Stimulated activated CD4-positive, alpha-beta T cell treated with anti-CD3 and anti-CD28 coated beads, Interleukin-12 subunit alpha, Interleukin-12 subunit beta, amount 100 ng/mL, for 24 hours (primary cell): Measurements from ENCODE around the gene CFAP58.

Source experiments
- DNase-seq, 2 experiments: peaks; one replicate each; pipeline ENCODE4 v3.0.0-alpha.2; 2020; ENCODE audit warnings: low read depth in 2 of 2

CFAP58 gene

DNA sequence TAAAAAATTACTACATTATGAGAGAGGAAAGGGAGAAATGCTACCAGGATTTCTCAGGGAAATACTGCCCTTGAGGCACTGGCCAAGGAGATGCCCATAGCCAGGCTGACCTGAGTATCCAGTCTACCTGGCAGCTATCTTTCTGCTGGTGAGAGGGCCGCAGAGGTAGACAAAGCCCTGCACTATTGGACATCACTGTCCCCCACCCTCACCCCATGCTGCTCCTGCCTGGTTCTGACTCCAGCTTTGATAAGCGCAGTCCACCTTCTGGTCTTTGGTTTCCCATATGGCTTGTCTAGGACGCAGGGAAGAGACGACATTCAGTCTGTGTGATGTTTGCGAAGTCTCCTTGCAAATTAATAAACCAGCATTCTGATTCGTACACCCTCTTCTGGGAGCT, 19.1 kb upstream of the CFAP58 start:
- no peak for DNase-seq

DNA sequence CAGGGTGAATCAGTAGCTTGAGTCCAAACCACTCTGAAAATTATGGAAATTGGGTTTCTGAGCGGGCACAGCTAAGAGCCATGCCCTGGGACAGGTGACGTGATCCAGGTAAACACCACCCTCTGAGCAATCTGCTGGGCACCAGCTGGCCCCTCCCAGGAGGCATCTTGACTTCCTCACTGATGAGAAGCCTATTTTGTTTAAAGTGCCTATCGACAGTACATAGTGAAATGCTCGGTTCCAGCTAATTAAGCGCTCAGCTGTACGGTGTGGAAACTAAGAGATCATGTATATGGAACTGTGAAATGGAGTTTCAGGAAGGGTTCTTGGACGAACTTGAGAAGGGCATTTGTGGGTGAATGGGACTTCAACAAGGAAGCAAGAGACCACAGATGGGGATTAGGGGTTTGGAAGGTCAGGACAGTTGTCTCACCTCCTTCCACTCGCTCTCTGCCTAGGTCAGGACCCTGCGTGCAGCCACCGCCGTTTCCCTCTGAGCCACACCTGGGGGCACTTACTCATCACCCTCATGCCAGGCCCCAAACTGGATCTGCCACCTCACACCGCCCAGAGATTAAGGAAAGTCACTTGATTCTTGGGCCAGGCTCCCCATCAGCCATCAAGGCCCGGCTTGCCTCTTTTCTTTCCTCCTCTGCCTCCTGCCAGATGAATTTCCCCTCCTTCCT, 18.5 kb upstream of the CFAP58 start:
- DNase-seq: no peak

DNA sequence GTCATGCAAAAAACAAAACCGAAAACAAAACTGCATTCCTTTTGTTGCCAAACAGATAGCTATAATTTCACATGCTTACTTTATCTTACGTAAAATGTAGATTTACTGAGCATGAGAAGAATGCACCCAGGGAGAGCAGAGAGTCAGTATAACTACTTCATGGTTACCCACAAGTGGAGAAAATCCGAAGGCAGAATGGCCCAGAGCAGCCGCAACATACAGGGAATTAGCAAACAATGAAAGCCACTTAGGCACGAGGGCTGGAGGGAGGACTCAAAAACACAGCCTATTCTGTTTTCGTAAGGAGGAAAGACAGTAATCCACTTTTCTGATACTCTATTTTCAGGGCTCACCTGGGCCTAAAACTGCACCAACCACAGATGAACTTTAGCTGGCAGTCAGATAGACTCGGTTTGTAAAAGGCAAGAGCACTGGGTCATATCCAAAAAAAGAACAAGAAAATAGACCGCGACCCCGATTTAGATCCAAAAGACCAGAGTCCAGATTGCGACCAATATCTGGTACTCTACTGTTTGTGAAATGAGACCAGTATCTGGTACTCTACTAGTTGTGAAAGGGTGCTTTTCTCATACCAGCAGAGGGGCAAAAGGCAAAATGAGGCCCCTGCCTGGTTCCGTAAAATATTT, 16.7 kb upstream of the CFAP58 start:
- no peak for DNase-seq

DNA sequence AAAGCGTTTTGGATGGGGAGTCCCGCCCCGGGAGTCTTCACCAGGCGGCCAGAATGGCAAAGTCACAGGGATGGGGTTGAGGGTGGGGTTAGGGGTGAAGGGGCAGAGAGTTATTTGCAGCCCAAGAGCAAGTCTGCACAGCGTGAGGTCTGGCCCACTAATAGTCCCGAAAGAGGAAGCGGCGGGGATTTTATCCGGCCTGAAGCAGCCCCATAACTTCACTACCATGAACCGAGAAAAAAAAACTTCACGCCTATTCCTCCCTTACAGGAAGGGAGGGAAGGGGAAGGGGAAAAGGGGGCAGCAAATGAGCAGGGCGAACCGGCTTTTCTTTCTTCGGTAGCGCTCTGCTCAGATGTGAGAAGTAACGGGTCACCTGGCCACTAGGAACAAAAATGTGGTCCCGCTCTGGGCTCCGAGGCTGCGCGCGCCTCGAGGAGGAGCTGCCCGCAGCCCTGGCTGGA, 16.1 kb upstream of the CFAP58 start:
- DNase-seq: no peak

GRCh38 chr10:104337985-104338735, 15.5 kb upstream of the CFAP58 start, which contains the start of gene ITPRIP:
Gene ITPRIP, minus strand, starts transcription at chr10:104338465. Its CDS starts 22,414 bp downstream, at chr10:104316051.
- DNase-seq: peak; percentile 57 to 58

- no peak for DNase-seq
Measured at GRCh38 chr10:104339469-104340110, 14.0 kb upstream of the CFAP58 start.

DNA sequence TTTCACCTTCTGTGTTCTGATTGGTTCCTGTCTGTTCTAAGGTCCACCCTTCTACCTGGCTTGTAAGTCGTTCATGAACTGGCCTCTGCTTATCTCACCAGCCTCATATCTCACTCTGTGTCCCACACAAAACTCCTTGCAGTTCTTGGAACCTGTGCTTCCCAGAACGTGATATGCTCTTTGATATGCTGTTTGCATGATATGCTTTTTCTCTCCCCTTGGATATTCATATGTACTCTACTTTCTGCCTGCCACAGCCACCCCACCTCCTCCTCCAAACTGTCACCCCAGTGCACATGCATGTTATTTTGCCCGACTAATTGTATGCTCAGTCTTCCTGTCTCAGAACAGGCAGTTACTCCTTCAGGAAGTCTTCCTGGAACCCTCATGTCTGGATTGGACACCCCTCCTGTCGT, 13.5 kb upstream of the CFAP58 start:
- no peak for DNase-seq

GRCh38 chr10:104340641-104341040, 13.0 kb upstream of the CFAP58 start:
- DNase-seq: no peak

GRCh38 chr10:104342941-104343411, 10.7 kb upstream of the CFAP58 start:
- DNase-seq: no peak

DNA sequence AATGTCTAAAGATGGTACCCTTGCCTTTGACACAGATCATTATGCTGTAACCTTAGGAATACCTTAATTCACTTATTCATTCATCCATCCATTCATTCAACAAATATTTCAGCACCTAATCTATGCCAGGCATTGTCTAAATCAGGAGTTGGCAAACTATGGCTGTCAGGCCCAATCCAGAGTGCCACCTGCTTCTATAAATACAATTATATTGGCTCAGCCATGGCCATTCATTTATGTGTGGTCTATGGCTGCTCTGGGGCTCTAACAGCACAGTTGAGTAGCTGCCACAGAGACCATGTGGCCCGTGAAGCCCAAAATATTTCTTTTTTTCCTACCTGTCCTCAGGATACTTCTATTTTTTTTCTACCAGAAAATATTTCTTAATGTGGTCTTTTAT, 9.4 kb upstream of the CFAP58 start:
- no peak for DNase-seq

GRCh38 chr10:104345515-104345914, 8.1 kb upstream of the CFAP58 start:
- DNase-seq: no peak

- DNase-seq: no peak
Measured at GRCh38 chr10:104345941-104346340, 7.7 kb upstream of the CFAP58 start.

DNA sequence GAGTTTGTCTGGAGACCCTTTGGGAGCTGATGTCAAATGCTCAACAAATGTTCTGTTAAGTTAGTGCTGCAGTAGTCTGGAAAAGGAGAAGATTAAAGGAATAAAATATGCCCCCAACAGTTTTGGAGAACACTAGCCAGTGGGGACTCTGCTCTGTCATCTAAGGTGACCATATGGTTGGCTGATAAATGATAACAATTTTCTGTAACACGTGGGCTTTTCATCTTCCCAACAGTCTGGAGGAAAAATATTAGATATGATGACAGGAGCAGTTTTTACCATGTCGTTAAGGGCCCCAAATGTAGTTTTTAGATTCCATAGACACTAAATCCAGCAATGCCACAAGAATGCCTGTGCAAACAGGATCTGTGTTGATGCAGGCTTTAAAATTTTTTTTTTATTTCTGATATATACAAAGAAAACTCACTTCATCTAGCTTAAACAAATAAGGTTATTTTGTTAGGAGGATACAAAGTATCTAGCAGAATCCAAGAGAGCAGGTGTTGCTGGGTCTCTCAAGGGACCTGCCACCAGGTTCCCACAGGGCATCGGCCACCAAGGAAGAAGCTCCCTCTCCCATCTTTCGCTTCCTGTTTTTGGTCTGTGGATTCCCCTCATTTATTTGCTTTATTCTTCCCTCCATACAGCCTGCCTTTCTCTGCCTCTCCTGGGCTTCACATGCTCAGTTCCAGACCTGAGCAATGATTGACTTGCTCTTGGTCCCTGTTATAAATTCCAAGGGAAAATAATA, 6.2 kb upstream of the CFAP58 start:
- no peak for DNase-seq

DNA sequence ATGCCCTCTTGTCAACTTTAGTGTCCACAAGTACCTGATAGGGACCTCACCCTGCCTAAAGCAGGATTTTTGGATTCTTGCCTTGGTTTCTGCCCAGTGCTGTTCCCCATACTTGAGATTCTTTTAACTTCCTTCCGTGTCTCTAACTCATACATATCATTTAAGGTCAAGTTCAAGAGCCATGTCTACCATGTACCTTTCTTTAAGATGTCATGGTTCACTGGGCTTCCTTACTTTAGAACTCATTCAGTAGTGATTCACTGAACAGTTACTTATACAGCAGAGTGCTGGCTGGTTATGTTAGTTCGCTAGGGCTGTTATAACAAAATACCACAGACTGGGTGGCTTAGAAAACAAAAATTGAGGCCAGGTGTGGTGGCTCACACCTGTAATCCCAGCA, 5.0 kb upstream of the CFAP58 start:
- no peak for DNase-seq

DNA sequence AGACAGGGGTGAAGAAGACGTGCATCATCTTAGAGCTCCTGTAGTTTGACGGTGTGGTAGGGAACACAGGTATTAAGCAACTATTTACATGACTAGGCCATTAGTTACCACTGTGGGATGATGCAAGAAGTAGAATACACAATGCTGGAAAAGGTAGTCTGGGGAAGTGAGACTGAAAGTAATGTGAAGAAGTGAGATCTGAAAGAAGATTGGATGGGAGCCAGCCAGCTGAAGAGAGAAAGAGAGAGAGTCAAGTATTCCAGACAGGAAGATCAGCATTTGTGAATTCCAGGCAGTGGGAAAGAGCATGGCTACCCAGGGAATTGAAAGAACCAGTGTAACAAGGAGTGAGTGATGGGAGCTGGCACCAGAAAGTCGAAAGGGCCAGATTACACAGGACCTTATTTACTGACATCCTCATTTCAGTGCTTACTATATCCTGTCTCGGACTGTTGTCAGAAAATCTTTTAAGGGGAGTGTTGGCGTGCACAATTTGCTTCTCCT, 4.0 kb upstream of the CFAP58 start:
- no peak for DNase-seq

DNA sequence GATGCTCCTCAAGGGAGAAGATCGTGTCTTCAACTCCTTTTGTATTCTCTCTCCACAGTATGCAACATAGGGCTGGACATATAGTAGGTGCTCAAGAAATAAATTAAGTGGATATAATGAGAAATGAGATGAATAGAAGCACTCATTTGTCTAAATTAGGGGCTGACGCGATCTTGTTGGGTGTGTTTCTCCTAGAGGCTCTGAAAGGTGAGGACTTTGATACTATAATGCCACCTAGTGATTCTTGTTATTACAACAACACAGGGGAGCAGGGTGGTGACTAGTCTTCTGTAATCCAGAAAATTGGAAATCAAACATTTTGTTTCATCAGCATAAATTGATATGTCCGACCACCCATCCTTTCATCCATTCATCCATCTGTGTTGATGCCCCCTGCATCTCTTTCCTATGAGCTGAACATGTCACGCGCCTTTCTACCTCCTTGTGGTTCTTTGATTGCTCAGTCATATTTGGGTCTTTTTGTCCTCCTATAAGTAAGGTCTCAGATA, 3.5 kb upstream of the CFAP58 start:
- no peak for DNase-seq

- no peak for DNase-seq
Measured at GRCh38 chr10:104351061-104351702, 2.5 kb upstream of the CFAP58 start.

DNA sequence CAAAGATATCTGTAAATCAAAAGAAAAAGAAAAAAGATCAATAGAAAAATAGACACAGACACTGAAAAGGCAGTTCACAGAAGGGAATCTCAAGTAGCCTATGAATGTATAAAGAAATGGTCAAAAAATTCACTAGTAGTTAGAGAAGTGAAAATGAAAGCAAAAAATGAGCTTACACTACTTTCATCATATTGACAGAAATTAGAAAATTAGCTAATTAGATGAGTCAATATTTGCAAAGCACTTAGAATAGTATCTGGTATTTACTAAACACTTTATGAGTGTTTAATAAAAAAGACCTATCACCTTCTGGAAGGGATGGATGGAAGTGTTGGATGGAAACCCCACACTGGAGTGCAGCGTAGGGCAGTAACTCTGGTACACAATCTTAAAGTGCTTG, 1.7 kb upstream of the CFAP58 start:
- no peak for DNase-seq

DNA sequence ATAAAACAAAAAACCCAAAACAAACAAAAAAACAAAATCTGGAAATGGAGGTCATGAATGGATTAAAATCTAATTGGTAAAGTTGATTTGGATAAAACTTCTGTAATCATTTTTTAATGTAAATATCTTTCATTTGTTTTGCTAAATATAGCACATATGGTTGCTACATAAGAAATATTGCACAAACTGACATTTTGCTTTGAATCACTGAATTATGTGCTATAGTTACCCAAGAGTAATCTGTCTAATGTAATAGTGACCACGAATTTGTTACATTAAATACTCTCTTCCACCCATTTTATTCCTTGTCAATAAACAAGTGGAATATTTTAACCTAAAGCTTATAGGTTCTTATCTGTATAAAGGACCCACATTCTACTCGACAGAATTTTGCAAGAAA, 6.2 kb downstream of the CFAP58 start:
- no peak for DNase-seq

DNA sequence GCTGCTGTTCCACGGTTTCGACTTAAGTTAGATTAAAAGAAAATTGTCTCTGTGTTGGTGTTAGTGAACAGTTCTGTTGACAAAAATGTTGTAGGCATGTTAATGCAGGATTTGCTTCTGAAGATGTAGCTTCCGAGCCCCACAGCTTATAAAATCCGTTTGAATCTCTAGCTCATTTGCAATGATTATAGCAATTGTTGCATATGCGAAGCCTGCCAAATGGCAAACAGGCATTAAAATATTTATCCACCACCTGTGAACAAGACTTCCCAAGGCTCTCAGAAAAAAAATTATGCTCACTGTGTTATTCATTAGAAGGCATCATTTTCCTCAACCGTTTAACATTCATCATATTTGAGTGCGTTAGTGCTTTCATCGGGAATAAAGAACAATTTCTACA, 14.3 kb downstream of the CFAP58 start:
- no peak for DNase-seq
